Central memory CD4-positive, alpha-beta T cell (primary cell): Measurements from ENCODE around the gene TMEM132A.

Experiments
- DNase-seq: peaks from one replicate; pipeline ENCODE4 v3.0.0; 2022

The TMEM132A gene

DNA sequence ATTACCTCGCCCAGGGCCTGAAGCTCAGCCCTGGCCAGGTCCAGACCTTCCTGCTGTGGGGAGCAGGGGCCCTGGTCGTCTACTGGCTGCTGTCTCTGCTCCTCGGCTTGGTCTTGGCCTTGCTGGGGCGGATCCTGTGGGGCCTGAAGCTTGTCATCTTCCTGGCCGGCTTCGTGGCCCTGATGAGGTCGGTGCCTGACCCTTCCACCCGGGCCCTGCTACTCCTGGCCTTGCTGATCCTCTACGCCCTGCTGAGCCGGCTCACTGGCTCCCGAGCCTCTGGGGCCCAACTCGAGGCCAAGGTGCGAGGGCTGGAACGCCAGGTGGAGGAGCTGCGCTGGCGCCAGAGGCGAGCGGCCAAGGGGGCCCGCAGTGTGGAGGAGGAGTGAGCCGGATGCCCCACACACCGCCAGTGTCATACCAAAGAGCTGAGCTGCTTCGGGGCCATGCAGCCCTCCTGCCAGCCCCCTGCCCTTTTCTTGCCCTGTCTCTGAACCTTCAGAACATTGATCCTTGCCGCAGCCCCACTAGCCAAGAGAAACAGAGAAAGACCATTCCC lies 2.4 kb upstream of the TMEM132A start:
- no peak for DNase-seq

DNA sequence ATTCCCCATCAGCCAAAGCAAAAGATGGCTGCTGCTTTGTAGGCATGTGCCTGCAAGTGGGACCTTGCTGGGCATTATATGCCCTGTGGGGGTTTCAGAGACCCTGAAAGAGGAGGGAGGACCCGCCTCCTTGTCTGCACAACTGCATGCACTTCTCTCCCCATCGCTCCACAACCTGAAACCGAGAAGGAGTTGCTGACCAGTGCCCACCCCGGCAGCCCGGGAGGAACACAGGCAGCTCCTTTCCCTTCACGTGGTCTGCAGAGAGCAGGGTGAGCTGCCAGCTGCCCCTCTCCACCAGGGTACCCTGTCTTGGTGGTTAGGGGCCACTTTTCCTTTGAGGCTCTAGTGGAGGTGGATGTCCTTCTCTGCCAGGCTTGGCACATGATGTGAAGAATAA lies 1.4 kb upstream of the TMEM132A start:
- DNase-seq, result no peak

DNA sequence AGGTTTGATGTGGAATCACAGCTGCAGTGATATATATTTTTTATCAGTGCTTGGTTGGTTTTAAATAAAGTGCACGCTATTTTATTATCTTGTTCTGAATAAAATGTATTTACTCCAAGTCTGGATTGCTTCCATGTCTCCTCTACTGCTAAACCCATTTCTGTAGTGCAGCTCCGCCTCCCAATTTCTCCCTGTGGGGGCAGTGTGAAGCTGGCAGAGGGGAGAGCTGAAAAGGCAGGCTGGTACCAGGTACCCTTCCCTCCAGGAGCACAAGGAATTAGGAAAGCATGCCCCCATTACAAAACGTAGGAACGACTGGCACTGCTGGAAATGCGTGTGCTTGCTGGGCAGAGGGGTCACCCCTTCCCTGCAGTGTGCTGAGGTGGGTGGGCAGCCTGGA lies 934 bp upstream of the TMEM132A start:
- no peak for DNase-seq

DNA sequence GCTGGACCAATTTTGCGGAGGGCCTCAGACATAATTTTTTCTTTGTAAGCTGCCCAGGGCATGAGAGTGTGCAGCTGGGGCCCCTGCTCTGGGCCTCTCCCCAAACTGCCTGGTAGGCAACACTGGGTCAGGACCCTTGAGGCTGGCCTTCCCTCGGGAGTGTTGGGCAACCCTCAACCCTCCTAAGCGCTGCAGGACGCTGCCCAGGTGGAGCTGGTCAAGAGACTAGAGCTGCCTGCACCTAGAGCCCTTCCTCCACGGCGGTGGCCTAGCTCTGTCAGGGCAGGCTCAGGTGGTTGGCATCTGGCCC lies 505 bp upstream of the TMEM132A start:
- no peak for DNase-seq

DNA sequence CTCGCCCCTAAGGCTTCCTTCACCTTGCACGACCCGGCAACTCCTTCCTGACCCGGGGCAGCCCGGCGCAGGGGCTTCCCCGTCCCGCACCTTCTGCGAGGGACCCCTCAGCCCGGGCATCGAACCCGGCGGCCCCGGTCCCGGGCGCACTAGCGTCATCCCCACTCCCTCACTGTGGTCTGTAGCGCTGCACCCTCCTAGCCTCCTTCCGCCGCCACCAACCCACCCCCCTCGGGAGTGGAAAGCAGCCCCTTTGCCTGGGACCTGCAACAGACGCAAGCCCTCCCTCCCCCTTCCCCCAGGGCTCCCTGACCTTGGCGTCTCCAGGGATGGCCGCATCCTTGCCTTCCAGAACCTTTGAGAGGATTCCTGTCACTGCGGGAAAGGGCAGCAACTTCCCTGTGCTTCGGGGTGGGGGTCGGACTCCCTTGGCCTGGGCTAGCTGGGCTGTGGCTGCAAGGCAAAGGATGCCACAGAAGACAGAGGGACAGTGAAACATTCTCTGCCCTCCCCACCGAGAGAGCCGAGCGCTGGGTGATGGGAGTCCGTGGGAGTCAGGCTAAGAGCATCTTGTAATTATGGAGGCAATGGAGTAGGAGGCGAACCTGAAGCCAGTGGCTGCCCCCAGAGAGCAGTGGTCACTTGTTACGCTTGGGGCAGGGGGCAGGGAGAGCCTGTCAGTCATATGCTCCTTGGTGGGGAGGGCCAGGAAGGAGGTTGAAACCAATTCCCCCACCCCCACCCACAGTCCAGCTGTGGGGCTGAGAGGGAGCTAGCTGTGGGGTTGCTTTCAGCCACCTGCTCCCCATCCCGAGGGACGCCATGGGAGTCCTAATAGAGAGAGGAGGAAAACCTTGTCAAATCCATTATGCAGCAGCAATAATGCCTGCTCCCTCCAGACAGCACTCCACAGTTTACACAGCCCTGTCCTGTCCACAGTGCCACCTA lies 920 bp downstream of the TMEM132A start:
- DNase-seq, result no peak

DNA sequence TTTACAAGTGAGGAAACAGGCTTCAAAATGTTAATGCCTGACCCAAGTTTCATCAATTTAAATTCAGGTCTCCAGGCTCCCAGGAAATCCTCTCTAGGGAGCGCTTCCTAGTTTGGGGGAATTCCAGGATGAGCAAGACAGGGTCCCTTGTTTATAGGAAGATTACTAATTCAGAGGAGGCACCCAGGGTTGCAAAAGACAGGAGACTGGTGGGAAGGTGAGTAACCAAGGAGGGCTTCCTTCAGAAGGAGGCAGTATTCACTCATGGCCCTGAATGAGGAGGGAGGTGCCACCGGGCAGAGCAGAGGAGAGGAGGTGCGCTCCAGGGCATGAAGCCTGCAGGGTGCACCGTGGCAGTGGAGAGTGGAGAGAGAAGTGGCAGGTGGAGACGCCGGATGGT lies 1.6 kb downstream of the TMEM132A start:
- no peak for DNase-seq

DNA sequence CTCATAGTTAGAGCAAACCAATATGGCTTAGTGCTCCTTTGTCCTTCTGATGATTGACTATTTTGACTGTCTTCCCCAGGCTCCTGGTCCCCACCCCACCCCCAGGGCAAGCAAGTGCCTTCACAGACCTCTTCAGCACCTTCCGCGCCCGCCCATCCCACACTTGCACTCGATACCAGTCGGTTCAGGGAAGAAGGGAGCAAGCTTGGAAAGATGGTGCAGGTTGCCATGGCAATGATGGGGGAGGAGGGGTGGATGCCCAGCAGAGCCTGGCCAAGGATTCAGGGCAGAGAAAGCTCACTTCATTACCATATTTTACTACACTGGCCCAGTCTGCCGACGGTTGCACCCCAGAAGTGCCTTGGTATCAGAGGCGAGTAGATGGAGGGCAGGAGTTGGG lies 2.2 kb downstream of the TMEM132A start:
- DNase-seq, result no peak

DNA sequence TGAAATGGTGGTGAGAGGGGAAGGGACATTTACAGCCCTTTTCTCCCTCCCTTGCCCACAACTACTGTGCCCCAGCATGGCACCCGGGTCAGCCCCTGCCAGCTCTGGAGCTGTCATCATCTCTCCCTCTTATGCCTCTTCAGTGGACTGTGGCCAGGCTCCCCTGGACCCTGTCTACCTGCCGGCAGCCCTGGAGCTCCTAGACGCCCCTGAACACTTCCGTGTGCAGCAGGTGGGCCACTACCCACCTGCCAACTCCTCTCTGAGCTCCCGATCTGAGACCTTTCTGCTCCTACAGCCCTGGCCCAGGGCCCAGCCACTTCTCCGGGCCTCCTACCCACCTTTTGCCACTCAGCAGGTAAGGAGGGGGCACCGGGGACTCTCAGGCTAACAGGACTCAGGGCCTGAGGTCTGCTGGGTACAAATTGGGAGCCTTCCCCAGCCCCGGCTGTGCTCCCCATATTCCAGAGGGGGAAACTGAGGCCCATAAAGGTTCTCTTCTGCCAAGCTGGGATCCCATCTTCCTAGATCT lies 2.9 kb downstream of the TMEM132A start:
- no peak for DNase-seq

DNA sequence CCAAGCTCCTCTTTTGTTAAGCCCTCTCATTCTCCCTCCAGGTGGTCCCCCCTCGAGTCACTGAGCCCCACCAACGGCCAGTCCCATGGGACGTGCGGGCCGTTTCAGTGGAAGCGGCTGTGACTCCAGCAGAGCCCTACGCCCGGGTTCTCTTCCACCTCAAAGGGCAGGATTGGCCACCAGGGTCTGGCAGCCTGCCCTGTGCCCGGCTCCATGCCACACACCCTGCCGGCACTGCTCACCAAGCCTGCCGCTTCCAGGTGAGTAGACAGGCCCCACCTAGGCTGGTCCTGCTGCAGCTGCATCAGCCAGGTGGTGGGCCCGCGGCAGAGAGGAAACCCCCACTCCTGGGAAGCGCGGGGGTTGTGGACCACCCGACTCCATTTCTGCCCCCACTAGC lies 3.3 kb downstream of the TMEM132A start:
- DNase-seq, result no peak

DNA sequence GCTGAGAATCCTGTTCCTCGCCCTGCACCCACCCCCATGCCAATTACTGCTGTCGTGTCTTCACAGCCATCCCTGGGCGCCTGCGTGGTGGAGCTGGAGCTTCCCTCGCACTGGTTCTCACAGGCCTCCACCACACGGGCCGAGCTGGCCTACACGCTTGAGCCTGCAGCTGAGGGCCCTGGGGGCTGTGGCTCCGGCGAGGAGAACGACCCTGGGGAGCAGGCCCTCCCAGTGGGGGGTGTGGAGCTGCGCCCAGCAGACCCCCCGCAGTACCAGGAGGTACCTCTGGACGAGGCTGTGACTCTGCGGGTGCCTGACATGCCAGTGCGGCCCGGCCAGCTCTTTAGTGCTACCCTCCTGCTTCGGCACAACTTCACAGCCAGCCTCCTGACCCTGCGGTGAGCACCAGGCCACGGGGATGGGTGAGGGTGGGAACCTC lies 4.3 kb downstream of the TMEM132A start:
- no peak for DNase-seq

DNA sequence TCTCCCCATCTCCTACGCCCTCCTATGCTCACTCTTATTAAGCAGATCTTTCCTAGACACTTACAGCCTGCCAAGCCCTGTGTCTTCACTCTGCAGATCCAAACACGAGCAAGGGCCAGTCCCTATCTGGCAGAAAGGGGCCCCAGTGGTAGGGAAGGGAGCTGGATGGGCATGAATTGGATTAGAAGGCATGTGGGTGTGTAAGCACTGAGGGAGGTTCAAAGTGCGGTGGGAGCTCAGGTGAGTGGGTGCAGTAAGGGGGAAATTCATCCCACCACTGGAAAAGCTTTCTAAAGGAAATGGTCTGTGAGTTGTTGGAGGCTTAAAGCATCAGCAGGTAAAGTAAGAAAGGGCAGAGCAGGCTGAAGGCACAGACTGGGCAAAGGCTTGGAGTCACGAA lies 5.5 kb downstream of the TMEM132A start:
- no peak for DNase-seq

DNA sequence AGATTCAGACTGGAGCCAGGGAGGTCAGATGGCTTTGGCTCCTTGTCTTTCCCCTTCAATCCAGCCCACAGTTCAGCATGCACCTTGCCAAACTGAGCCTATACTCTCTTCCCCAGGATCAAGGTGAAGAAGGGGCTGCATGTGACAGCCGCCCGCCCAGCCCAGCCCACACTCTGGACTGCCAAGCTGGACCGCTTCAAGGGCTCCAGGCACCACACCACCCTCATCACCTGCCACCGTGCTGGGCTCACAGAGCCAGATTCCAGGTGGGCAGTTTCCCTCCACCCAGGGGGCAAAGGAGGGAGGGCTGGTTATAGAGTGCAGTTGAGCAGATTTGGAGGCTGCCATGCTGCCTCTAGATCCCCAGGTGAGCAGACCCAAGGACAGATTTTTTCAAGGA lies 6.1 kb downstream of the TMEM132A start:
- no peak for DNase-seq

DNA sequence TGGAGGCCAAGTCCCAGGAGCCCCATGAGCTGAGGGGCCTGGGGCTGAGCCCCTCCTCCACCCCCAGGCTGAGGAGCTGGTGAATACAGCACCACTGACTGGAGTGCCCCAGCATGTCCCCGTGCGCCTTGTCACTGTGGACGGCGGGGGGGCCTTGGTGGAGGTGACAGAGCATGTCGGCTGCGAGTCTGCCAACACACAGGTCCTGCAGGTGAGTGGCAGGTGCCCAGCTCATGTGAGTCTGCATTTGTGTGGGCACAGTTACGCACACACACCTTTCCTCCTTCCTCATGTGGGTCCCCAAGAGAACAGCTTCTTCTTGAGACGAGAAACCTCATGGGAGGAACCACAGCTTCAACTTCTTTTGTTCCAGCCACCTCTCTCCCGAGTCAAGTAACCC lies 7.7 kb downstream of the TMEM132A start:
- no peak for DNase-seq

DNA sequence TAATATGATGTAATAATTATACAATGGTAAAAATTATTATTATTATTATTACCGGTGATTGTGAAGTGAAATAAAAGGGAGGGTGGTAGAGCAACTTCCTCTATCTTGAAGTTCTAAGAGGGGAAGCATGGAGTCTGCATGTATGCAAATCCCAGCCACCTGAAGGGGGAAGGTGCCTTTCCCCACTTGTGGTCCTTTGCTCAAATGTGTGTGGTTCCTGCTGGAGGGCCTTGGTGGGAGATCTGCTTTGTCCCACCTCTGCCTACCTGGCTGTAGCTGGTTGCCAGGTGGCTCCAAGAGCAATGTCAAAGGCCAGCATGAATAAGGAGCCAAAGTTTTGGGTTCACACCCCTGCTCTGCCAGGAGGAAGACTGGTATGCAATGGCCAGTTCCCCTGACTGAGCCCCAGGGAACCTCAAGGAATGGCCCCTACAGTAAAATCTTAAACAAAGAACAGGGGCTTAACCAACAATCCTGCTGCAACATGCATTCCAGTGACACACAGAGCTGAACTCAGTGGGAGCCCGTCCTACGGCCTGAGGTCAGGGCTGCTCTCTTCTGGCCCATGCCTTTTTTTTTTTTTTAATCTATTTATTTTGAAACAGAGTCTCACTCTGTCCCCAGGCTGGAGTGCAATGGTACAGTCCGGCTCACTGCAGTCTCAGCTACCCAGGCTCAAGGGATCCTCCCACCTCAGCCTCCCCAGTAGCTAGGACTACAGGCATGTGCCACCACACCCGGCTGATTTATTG lies 8.5 kb downstream of the TMEM132A start:
- no peak for DNase-seq

DNA sequence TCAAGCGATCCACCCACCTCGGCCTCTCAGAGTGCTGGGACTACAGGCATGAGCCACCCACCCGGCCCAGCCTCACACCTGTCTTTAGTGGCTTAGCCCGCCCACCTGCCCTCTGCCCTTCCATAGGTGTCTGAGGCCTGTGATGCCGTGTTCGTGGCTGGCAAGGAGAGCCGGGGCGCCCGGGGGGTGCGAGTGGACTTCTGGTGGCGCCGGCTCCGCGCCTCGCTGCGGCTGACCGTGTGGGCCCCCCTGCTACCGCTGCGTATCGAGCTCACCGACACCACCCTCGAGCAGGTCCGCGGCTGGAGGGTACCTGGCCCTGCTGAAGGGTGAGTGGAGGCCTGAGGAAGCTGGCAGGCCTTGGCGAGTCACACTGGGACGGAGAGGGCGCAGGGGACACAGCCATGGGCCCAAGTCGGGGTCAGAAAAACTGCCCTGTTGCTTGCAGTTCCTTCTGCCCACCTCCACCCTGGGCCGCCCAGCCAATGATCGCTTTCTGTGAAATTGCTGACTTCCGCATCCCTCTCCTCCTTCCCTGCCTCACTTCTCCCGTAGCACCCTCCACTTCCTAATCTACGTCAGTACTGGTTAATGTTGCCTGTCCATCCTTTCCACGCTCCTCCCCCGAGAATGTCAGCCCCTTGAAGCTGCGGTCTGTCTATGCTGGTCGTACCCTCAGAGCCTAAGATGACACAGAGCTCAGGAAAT lies 9.3 kb downstream of the TMEM132A start:
- no peak for DNase-seq

DNA sequence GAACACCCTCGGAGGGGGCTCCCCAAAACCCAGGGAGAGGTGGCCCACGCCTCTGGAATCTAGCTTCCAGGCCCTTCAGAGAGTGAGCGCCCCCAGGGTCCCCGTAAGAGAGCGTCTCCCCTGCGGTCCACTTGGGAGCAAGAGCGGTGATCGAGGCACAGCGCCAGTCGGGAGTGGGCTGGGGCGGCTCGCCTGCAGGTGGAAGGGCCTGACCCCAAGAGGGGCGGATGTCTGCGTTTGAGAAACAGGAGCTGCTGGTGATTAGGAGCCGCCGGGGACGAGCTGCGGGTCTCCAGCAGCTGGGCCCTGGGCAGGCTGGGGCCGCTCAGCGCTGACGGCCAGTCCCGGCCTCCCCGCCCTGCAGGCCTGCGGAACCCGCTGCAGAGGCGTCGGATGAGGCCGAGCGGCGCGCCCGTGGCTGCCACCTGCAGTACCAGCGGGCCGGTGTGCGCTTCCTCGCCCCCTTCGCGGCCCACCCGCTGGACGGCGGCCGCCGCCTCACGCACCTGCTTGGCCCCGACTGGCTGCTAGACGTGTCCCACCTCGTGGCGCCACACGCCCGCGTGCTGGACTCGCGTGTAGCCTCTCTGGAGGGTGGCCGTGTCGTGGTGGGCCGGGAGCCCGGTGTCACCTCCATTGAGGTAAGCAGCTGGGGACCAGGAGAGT lies 10.0 kb downstream of the TMEM132A start:
- DNase-seq, result no peak

DNA sequence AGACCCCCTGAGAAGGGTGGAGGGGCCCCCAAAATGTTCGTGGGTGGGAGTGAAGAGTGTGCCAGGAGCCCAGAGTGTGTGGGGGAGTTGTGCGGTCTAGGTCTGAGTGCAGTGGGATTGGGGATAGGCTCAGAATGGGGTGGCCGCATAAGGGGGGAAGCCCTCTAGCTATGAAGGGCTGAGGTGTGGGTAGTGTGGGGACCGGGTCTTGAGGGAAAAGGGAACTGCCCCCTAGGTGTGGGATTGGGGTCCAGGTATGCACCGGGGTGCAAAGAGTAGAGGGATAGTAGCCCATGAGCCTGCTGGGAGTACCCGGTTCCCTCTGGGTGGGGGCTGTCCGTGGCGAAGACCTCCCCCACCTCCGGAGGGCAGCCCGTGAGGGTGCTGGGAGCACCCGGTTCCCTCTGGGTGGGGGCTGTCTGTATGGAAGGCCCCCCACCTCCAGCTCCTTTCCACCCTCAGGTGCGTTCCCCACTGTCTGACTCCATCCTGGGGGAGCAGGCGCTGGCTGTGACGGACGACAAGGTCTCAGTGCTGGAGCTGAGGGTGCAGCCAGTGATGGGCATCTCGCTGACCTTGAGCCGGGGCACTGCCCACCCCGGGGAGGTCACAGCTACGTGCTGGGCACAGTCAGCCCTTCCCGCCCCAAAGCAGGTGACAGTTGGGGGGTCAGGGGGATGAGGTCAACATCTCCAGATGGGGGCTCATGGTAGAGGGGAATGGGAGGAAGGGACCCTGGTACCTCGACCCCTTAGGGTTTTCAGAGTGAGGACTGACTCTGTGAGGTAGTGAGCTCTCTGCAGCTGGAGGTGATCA lies 10.7 kb downstream of the TMEM132A start:
- DNase-seq, result no peak

DNA sequence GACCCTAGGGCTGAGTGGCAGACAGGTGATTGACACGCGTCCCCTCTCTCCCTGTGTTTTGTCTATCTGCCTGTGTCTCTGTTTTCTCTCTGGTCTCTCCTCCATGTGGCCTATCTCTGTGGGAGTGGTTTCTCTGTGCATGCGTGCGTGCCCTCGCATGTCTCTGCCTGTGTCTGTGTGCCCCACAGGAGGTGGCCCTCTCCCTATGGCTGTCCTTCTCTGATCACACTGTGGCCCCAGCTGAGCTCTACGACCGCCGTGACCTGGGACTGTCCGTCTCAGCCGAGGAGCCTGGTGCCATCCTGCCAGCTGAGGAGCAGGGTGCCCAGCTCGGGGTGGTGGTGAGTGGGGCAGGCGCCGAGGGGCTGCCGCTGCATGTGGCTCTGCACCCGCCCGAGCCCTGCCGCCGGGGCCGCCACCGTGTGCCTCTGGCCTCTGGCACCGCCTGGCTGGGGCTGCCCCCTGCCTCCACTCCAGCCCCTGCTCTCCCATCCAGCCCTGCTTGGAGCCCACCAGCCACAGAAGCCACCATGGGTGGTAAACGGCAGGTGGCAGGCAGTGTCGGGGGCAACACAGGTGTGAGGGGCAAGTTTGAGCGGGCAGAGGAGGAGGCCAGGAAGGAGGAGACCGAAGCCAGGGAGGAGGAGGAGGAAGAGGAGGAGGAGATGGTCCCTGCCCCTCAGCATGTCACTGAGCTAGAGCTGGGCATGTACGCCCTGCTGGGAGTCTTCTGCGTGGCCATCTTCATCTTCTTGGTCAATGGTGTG lies 11.6 kb downstream of the TMEM132A start:
- no peak for DNase-seq

DNA sequence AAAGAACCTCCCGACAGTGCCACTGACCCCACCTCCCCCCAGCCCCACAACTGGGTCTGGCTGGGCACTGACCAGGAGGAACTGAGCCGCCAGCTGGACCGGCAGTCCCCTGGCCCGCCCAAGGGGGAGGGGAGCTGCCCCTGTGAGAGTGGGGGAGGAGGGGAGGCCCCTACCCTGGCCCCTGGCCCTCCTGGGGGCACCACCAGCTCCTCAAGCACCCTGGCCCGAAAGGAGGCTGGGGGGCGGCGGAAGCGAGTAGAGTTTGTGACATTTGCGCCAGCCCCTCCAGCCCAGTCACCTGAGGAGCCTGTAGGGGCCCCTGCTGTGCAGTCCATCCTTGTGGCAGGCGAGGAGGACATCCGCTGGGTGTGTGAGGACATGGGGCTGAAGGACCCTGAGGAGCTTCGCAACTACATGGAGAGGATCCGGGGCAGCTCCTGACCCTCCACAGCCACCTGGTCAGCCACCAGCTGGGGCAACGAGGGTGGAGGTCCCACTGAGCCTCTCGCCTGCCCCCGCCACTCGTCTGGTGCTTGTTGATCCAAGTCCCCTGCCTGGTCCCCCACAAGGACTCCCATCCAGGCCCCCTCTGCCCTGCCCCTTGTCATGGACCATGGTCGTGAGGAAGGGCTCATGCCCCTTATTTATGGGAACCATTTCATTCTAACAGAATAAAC lies 12.3 kb downstream of the TMEM132A start:
- no peak for DNase-seq

DNA sequence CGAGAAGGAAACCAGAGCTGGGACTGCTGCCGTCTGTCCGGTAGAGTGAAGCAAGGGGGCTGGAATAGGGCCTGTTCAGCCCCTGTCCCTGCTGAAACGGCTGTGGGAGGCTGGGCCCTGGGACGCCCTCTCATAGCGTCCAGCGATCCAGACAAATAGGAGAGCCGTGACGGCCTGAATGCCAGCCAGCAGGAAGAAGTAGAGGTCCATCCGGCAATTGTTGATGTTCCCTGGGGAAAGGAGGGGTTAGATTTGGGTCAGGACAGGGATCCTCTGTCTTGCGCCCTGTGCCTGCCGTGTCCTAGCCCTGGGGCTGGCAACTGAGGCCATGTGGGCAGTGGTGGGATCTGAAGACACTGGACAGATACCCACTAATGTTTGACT lies 12.9 kb downstream of the TMEM132A start:
- DNase-seq, result no peak
